Immature natural killer cell (primary cell): ENCODE measurements around the gene TRIM67. TPM values are rescaled to one million over a fixed set of nuclear protein-coding genes. Genes with fewer than 3 reads are reported as not detected.
"Not testable (repeated sequence)": the region's sequence is repeated elsewhere in the genome, so short reads cannot be mapped to it uniquely, and the experiment has no call there.

ENCODE experiments used
- DNase-seq, 3 donors: peaks; one replicate each; pipeline ENCODE4 v3.0.0; 2022; ENCODE audit warnings: mixed read lengths in 1 of 3
- H3K27ac Mint-ChIP-seq, 6 donors: one replicate each; pipeline ENCODE4 v1.8.0; 2020; ENCODE audit warnings: mixed read lengths in 6 of 6, mild to moderate bottlenecking in 5 of 6, inconsistent platforms in 4 of 6, moderate library complexity in 3 of 6
- H3K27me3 Mint-ChIP-seq, 3 donors: one replicate each; pipeline ENCODE4 v1.8.0; 2020 to 2021; ENCODE audit warnings: low read depth in 3 of 3, mild to moderate bottlenecking in 3 of 3, mixed read lengths in 3 of 3, moderate library complexity in 3 of 3, inconsistent platforms in 1 of 3
- H3K36me3 Mint-ChIP-seq, 3 donors: one replicate each; pipeline ENCODE4 v1.8.0; 2020; ENCODE audit warnings: mixed read lengths in 3 of 3, inconsistent platforms in 2 of 3, mild to moderate bottlenecking in 2 of 3
- H3K4me1 Mint-ChIP-seq, 2 donors: one replicate each; pipeline ENCODE4 v1.8.0; 2020; ENCODE audit warnings: inconsistent platforms in 2 of 2, mild to moderate bottlenecking in 2 of 2, mixed read lengths in 2 of 2, moderate library complexity in 1 of 2
- H3K4me3 Mint-ChIP-seq, 5 donors: one replicate each; pipeline ENCODE4 v1.8.0; 2020; ENCODE audit warnings: mild to moderate bottlenecking in 5 of 5, mixed read lengths in 5 of 5, inconsistent platforms in 3 of 5, moderate library complexity in 3 of 5
- H3K9me3 Mint-ChIP-seq, 6 donors: one replicate each; pipeline ENCODE4 v1.8.0; 2020; ENCODE audit warnings: mild to moderate bottlenecking in 6 of 6, mixed read lengths in 6 of 6, inconsistent platforms in 4 of 6, moderate library complexity in 3 of 6
- polyA plus RNA-seq, 3 donors: library from polyadenylated mRNA; unstranded; fragments of 300-500 nt; fragmentation: Illumina TruSeq; gene quantifications; one replicate each; pipeline ENCODE4 v1.2.3, GENCODE V29; 2021

The TRIM67 gene
- polyA plus RNA-seq = not detected

- H3K9me3 Mint-ChIP-seq = no peaks in the 10 kb centered on the region
- H3K4me3 Mint-ChIP-seq = no peak within 1 kb of the TSS
- H3K27me3 Mint-ChIP-seq = peaks cover 10 to 30% (median 28%) of the 10 kb centered on the region in 3 donors
- peaks cover 0 to 1% of the 10 kb centered on the region in 2 donors for H3K4me1 Mint-ChIP-seq
- no peaks in the 10 kb centered on the region for H3K36me3 Mint-ChIP-seq
- no peak for DNase-seq
- no peak within 1 kb of the TSS for H3K27ac Mint-ChIP-seq
These were observed at the start of gene TRIM67 for GRCh38 chr1:231161667-231162296. TSS of gene TRIM67 (plus strand) at chr1:231162058. CDS start at chr1:231162970, 912 bp downstream.

GRCh38 chr1:231116738-231117137 lies 45.1 kb upstream of the TRIM67 start:
- Mint-ChIP-seq H3K27me3 (peaks cover 0 to 9% (median 7%) of the 10 kb centered on the region in 3 donors), H3K4me1 (no peaks in the 10 kb centered on the region), H3K27ac (no peak overlapping the region), H3K9me3 (peaks cover 0 to 6% (median under 1%) of the 10 kb centered on the region in 6 donors), H3K4me3 (no peak overlapping the region), H3K36me3 (no peaks in the 10 kb centered on the region)
- no peak for DNase-seq

- peaks cover 0 to 4% (median 0%) of the 10 kb centered on the region in 6 donors for H3K9me3 Mint-ChIP-seq
- no peak overlapping the region for H3K27ac Mint-ChIP-seq
- H3K36me3 Mint-ChIP-seq = no peaks in the 10 kb centered on the region
- no peak for DNase-seq
- no peaks in the 10 kb centered on the region for H3K4me1 Mint-ChIP-seq
- H3K4me3 Mint-ChIP-seq = no peak overlapping the region
- peaks cover 0 to 11% (median 4%) of the 10 kb centered on the region in 3 donors for H3K27me3 Mint-ChIP-seq
These were observed 43.0 kb upstream of the TRIM67 start for GRCh38 chr1:231118704-231119453.

GRCh38 chr1:231121533-231121932 lies 40.3 kb upstream of the TRIM67 start:
- Mint-ChIP-seq H3K27me3 (peaks cover 0 to 13% (median 4%) of the 10 kb centered on the region in 3 donors), H3K27ac (no peak overlapping the region), H3K4me1 (no peaks in the 10 kb centered on the region), H3K4me3 (no peak overlapping the region), H3K9me3 (peaks cover 0 to 4% (median 0%) of the 10 kb centered on the region in 6 donors), H3K36me3 (no peaks in the 10 kb centered on the region)
- DNase-seq = no peak

GRCh38 chr1:231122143-231122542 lies 39.7 kb upstream of the TRIM67 start:
- Mint-ChIP-seq H3K27me3 (peaks cover 0 to 15% (median 4%) of the 10 kb centered on the region in 3 donors), H3K9me3 (peaks cover 0 to 4% (median 0%) of the 10 kb centered on the region in 6 donors), H3K36me3 (no peaks in the 10 kb centered on the region), H3K27ac (no peak overlapping the region), H3K4me1 (no peaks in the 10 kb centered on the region), H3K4me3 (no peak overlapping the region)
- no peak for DNase-seq

GRCh38 chr1:231124746-231125145 lies 37.1 kb upstream of the TRIM67 start:
- H3K4me3 Mint-ChIP-seq = no peak overlapping the region
- H3K36me3 Mint-ChIP-seq = no peaks in the 10 kb centered on the region
- no peak overlapping the region for H3K27ac Mint-ChIP-seq
- DNase-seq = no peak
- peaks cover 0 to 14% (median under 1%) of the 10 kb centered on the region in 3 donors for H3K27me3 Mint-ChIP-seq
- no peaks in the 10 kb centered on the region for H3K9me3 Mint-ChIP-seq
- no peaks in the 10 kb centered on the region for H3K4me1 Mint-ChIP-seq

GRCh38 chr1:231125972-231126580 lies 35.8 kb upstream of the TRIM67 start:
- no peak overlapping the region for H3K27ac Mint-ChIP-seq
- peaks cover 0 to 11% (median 2%) of the 10 kb centered on the region in 3 donors for H3K27me3 Mint-ChIP-seq
- DNase-seq = no peak
- H3K4me1 Mint-ChIP-seq = no peaks in the 10 kb centered on the region
- no peaks in the 10 kb centered on the region for H3K9me3 Mint-ChIP-seq
- H3K4me3 Mint-ChIP-seq = no peak overlapping the region
- no peaks in the 10 kb centered on the region for H3K36me3 Mint-ChIP-seq

GRCh38 chr1:231127106-231127505 lies 34.8 kb upstream of the TRIM67 start:
- H3K27ac Mint-ChIP-seq, H3K4me3 Mint-ChIP-seq, DNase-seq, H3K9me3 Mint-ChIP-seq, H3K36me3 Mint-ChIP-seq, H3K27me3 Mint-ChIP-seq, H3K4me1 Mint-ChIP-seq: not testable (repeated sequence)

- H3K4me3 Mint-ChIP-seq, H3K36me3 Mint-ChIP-seq, H3K27ac Mint-ChIP-seq, H3K4me1 Mint-ChIP-seq, DNase-seq, H3K9me3 Mint-ChIP-seq, H3K27me3 Mint-ChIP-seq: not testable (repeated sequence)
These were observed 33.4 kb upstream of the TRIM67 start for GRCh38 chr1:231128471-231128870.

- Mint-ChIP-seq H3K27ac (no peak overlapping the region), H3K4me1 (no peaks in the 10 kb centered on the region), H3K27me3 (peaks cover 0 to 6% (median 5%) of the 10 kb centered on the region in 3 donors), H3K4me3 (no peak overlapping the region), H3K9me3 (no peaks in the 10 kb centered on the region), H3K36me3 (no peaks in the 10 kb centered on the region)
- DNase-seq = no peak
These were observed 31.3 kb upstream of the TRIM67 start for GRCh38 chr1:231130544-231130943.

- not testable (repeated sequence) for H3K4me1 Mint-ChIP-seq, H3K9me3 Mint-ChIP-seq, DNase-seq, H3K27me3 Mint-ChIP-seq, H3K36me3 Mint-ChIP-seq, H3K4me3 Mint-ChIP-seq, H3K27ac Mint-ChIP-seq
These were observed 29.3 kb upstream of the TRIM67 start for GRCh38 chr1:231132591-231132990.

GRCh38 chr1:231134624-231135023 lies 27.2 kb upstream of the TRIM67 start:
- Mint-ChIP-seq H3K27me3 (peaks cover 0 to 7% (median 4%) of the 10 kb centered on the region in 3 donors), H3K27ac (no peak overlapping the region)

GRCh38 chr1:231138236-231138635 lies 23.6 kb upstream of the TRIM67 start:
- no peak overlapping the region for H3K4me3 Mint-ChIP-seq
- H3K27ac Mint-ChIP-seq = no peak overlapping the region
- no peak for DNase-seq
- H3K36me3 Mint-ChIP-seq = no peaks in the 10 kb centered on the region
- peaks cover 1 to 8% (median 6%) of the 10 kb centered on the region in 3 donors for H3K27me3 Mint-ChIP-seq
- H3K9me3 Mint-ChIP-seq = no peaks in the 10 kb centered on the region
- H3K4me1 Mint-ChIP-seq = no peaks in the 10 kb centered on the region

More at GRCh38 chr1:231134624-231135023, 27.2 kb upstream of the TRIM67 start:
- Mint-ChIP-seq H3K4me3 (no peak overlapping the region), H3K9me3 (no peaks in the 10 kb centered on the region), H3K4me1 (no peaks in the 10 kb centered on the region), H3K36me3 (no peaks in the 10 kb centered on the region)
- no peak for DNase-seq

GRCh38 chr1:231139125-231139649 lies 22.7 kb upstream of the TRIM67 start:
- H3K27me3 Mint-ChIP-seq = peaks cover 1 to 9% (median 9%) of the 10 kb centered on the region in 3 donors
- no peaks in the 10 kb centered on the region for H3K4me1 Mint-ChIP-seq
- H3K9me3 Mint-ChIP-seq = no peaks in the 10 kb centered on the region
- H3K36me3 Mint-ChIP-seq = no peaks in the 10 kb centered on the region
- no peak overlapping the region for H3K4me3 Mint-ChIP-seq
- no peak overlapping the region for H3K27ac Mint-ChIP-seq
- DNase-seq = no peak
